Measurements from ENCODE around the gene KRTAP9-7.

DNA sequence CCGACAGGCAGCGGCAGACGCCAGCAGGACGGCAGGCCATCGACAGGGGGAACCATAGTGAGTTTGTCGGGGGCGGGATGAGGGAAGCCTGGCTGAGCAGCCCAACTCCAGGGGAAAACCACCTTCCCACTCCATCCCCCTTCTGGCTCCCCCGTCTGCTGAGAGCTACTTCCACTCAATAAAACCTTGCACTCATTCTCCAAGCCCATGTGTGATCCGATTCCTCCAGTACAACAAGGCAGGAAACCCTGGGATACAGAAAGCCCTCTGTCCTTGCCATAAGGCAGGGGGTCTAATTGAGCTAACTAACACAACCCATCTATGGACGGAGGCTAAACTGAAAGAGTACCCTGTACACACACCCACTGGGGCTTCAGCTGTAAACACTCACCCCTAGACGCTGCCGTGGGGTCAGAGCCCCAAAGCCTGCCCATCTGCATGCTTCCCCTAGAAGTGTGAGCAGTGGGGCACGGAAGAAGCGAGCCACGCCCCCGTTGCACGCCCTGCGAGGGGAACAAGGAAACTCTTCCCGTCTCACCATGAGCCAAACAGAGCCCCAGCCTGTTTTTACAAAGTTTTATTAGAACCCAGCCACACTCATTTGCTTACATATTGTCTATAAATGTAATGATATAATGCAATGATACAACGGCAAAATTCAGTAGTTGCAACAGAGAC, 23.1 kb downstream of the KRTAP9-7 start:
- TF ChIP-seq POLR2A (IDR thresholded peaks at IDR 0.05; ENCODE audit: low read depth, low read length) = no peak
- no peak for TF ChIP-seq SPI1 (IDR thresholded peaks at IDR 0.05; ENCODE audit: low read depth, low read length)
- TF ChIP-seq POLR2AphosphoS5 (IDR thresholded peaks at IDR 0.05; ENCODE audit: low read depth, low read length) = no peak
- TF ChIP-seq TAF1 (IDR thresholded peaks at IDR 0.05; ENCODE audit: low read depth, low read length) = no peak

Data from GM12891 (cell line).